H1 (cell line): Measurements from ENCODE around the gene MYOM3. TPM values are rescaled to one million over a fixed set of nuclear protein-coding genes. Genes with fewer than 3 reads are reported as not detected.

Experiments used
- CBX5 ChIP-seq: fragments of 300-800, 300-1000 bp; sonication (generic); IDR thresholded peaks from 2 replicates; pipeline ENCODE4 v1.7.1; 2016; ENCODE audit warnings: antibody characterized with exemption, low read length, low read depth
- CHD1 ChIP-seq: IDR thresholded peaks from 2 replicates; pipeline ENCODE4 v1.6.1; 2012; ENCODE audit warnings: low read depth, low read length, improper control_type of control experiment
- polyA plus RNA-seq, 7 experiments: library from polyadenylated mRNA; depleted of rRNA in 3 of 7; stranded (reverse) in 5 of 7; unstranded in 2 of 7; fragments of >200 nt in 5 of 7; fragments of 200-250 nt in 2 of 7; gene quantifications; 1 replicate in 5 of 7; 2 replicates in 1 of 7; 4 replicates in 1 of 7; pipeline versions ENCODE4 v1.2.1 to v1.2.3, GENCODE V29; 2011 to 2013; ENCODE audit warnings: missing spikeins in 2 of 7, mixed read lengths in 2 of 7
- total RNA-seq: library from RNA; stranded (reverse); fragmentation: NEBNext Ultra II Directional; extraction: Animal tissue kit (Norgen Biotek cat#: 25700); gene quantifications from 2 replicates; pipeline ENCODE4 v1.2.1, GENCODE V29; 2021
- TF ChIP-seq, protein P1 (sequence below): fragments of 300-600 bp; sonication (generic); IDR thresholded peaks from 2 replicates; pipeline ENCODE4 v1.7.1; 2012; ENCODE audit warnings: low read length, moderate library complexity, mild to moderate bottlenecking, inconsistent platforms; ENCODE audit not compliant: insufficient replicate concordance
- TF ChIP-seq, protein P2 (sequence below): IDR thresholded peaks from 2 replicates; pipeline ENCODE4 v1.6.1; 2012; ENCODE audit warnings: low read length, inconsistent platforms

MYOM3 gene
- total and polyA plus RNA-seq, 2 of the 8 experiments (the other 6 are each of a cell fraction or from before 2014, with no cell fraction given) = 0.08 to 0.09 TPM

DNA sequence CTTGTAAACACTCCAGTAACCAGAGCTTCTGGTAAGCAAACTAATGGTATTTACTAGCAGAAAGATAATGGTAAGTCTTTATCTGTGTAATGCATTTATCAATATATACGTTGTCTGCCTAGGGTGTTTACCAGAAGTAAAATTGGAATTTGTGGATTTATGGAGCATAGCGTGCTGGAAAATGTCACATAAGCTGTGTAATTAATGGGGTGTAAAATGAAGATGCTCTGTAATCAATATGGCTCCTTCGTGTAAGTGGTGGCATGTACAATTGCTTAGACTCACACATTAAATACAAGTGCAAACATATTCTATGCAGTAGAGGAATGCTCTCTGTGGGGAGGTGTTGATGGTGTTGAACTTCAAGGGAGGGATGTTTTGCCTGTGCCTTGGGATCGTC, 69.6 kb downstream of the MYOM3 start (continued):
- TF ChIP-seq, protein P1, sequence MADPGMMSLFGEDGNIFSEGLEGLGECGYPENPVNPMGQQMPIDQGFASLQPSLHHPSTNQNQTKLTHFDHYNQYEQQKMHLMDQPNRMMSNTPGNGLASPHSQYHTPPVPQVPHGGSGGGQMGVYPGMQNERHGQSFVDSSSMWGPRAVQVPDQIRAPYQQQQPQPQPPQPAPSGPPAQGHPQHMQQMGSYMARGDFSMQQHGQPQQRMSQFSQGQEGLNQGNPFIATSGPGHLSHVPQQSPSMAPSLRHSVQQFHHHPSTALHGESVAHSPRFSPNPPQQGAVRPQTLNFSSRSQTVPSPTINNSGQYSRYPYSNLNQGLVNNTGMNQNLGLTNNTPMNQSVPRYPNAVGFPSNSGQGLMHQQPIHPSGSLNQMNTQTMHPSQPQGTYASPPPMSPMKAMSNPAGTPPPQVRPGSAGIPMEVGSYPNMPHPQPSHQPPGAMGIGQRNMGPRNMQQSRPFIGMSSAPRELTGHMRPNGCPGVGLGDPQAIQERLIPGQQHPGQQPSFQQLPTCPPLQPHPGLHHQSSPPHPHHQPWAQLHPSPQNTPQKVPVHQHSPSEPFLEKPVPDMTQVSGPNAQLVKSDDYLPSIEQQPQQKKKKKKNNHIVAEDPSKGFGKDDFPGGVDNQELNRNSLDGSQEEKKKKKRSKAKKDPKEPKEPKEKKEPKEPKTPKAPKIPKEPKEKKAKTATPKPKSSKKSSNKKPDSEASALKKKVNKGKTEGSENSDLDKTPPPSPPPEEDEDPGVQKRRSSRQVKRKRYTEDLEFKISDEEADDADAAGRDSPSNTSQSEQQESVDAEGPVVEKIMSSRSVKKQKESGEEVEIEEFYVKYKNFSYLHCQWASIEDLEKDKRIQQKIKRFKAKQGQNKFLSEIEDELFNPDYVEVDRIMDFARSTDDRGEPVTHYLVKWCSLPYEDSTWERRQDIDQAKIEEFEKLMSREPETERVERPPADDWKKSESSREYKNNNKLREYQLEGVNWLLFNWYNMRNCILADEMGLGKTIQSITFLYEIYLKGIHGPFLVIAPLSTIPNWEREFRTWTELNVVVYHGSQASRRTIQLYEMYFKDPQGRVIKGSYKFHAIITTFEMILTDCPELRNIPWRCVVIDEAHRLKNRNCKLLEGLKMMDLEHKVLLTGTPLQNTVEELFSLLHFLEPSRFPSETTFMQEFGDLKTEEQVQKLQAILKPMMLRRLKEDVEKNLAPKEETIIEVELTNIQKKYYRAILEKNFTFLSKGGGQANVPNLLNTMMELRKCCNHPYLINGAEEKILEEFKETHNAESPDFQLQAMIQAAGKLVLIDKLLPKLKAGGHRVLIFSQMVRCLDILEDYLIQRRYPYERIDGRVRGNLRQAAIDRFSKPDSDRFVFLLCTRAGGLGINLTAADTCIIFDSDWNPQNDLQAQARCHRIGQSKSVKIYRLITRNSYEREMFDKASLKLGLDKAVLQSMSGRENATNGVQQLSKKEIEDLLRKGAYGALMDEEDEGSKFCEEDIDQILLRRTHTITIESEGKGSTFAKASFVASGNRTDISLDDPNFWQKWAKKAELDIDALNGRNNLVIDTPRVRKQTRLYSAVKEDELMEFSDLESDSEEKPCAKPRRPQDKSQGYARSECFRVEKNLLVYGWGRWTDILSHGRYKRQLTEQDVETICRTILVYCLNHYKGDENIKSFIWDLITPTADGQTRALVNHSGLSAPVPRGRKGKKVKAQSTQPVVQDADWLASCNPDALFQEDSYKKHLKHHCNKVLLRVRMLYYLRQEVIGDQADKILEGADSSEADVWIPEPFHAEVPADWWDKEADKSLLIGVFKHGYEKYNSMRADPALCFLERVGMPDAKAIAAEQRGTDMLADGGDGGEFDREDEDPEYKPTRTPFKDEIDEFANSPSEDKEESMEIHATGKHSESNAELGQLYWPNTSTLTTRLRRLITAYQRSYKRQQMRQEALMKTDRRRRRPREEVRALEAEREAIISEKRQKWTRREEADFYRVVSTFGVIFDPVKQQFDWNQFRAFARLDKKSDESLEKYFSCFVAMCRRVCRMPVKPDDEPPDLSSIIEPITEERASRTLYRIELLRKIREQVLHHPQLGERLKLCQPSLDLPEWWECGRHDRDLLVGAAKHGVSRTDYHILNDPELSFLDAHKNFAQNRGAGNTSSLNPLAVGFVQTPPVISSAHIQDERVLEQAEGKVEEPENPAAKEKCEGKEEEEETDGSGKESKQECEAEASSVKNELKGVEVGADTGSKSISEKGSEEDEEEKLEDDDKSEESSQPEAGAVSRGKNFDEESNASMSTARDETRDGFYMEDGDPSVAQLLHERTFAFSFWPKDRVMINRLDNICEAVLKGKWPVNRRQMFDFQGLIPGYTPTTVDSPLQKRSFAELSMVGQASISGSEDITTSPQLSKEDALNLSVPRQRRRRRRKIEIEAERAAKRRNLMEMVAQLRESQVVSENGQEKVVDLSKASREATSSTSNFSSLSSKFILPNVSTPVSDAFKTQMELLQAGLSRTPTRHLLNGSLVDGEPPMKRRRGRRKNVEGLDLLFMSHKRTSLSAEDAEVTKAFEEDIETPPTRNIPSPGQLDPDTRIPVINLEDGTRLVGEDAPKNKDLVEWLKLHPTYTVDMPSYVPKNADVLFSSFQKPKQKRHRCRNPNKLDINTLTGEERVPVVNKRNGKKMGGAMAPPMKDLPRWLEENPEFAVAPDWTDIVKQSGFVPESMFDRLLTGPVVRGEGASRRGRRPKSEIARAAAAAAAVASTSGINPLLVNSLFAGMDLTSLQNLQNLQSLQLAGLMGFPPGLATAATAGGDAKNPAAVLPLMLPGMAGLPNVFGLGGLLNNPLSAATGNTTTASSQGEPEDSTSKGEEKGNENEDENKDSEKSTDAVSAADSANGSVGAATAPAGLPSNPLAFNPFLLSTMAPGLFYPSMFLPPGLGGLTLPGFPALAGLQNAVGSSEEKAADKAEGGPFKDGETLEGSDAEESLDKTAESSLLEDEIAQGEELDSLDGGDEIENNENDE = no peak
- TF ChIP-seq CBX5 = no peak
- no peak for TF ChIP-seq CHD1
- TF ChIP-seq, protein P2, sequence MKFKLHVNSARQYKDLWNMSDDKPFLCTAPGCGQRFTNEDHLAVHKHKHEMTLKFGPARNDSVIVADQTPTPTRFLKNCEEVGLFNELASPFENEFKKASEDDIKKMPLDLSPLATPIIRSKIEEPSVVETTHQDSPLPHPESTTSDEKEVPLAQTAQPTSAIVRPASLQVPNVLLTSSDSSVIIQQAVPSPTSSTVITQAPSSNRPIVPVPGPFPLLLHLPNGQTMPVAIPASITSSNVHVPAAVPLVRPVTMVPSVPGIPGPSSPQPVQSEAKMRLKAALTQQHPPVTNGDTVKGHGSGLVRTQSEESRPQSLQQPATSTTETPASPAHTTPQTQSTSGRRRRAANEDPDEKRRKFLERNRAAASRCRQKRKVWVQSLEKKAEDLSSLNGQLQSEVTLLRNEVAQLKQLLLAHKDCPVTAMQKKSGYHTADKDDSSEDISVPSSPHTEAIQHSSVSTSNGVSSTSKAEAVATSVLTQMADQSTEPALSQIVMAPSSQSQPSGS = no peak
